Activated CD4-positive, alpha-beta T cell treated with anti-CD3 and anti-CD28 coated beads for 36 hours (primary cell): ENCODE measurements around the gene OR11A1. TPM values are rescaled to one million over a fixed set of nuclear protein-coding genes. Genes with fewer than 3 reads are reported as not detected.
"Not testable (repeated sequence)": the region's sequence is repeated elsewhere in the genome, so short reads cannot be mapped to it uniquely, and the experiment has no call there.

ENCODE experiments used
- ATAC-seq: fragments of 200-7000 bp; cut with Tn5 transposase; one replicate; pipeline ENCODE4 v1.10.0; 2021; ENCODE audit warnings: mild to moderate bottlenecking, moderate library complexity
- CTCF ChIA-PET: fragments of 350-600 bp; sonication (Branson Sonifier 250); formaldehyde crosslinking; loops from one replicate; lab custom pipeline; 2021; ENCODE audit warnings: antibody characterized with exemption; lab: Charles Lee
- POLR2A ChIA-PET: fragments of 350-600 bp; sonication (Branson Sonifier 250); formaldehyde crosslinking; loops from one replicate; lab custom pipeline; 2021; ENCODE audit warnings: antibody characterized with exemption, inconsistent platforms; lab: Charles Lee
- DNase-seq: peaks from one replicate; pipeline ENCODE4 v3.0.0-alpha.2; 2020
- H3K27ac Mint-ChIP-seq: one replicate; pipeline ENCODE4 v1.8.0; 2021; ENCODE audit warnings: mixed read lengths
- H3K27me3 Mint-ChIP-seq: one replicate; pipeline ENCODE4 v1.8.0; 2021; ENCODE audit warnings: mixed read lengths
- H3K36me3 Mint-ChIP-seq: one replicate; pipeline ENCODE4 v1.8.0; 2021; ENCODE audit warnings: low read depth, mixed read lengths
- H3K4me1 Mint-ChIP-seq: one replicate; pipeline ENCODE4 v1.8.0; 2021; ENCODE audit warnings: mixed read lengths
- H3K4me3 Mint-ChIP-seq: one replicate; pipeline ENCODE4 v1.8.0; 2021; ENCODE audit warnings: mild to moderate bottlenecking, moderate library complexity, mixed read lengths
- H3K9me3 Mint-ChIP-seq: one replicate; pipeline ENCODE4 v1.8.0; 2021; ENCODE audit warnings: low read depth, mixed read lengths
- intact Hi-C, 2 experiments: fragments of 100-400 bp; cut with DNase I in 1 of 2; cut with micrococcal nuclease in 1 of 2; formaldehyde crosslinking; loops; one replicate each; pipeline versions ENCODE4 v1.14.2 to v1.15.1; 2022 to 2024; cut with DNase I, micrococcal nuclease
- total RNA-seq, 2 experiments: library from RNA; stranded (reverse); gene quantifications; one replicate each; pipeline ENCODE4 v1.2.3, GENCODE V29; 2021

OR11A1 gene
- total RNA-seq, 2 experiments from 2014 or later = not detected

DNA sequence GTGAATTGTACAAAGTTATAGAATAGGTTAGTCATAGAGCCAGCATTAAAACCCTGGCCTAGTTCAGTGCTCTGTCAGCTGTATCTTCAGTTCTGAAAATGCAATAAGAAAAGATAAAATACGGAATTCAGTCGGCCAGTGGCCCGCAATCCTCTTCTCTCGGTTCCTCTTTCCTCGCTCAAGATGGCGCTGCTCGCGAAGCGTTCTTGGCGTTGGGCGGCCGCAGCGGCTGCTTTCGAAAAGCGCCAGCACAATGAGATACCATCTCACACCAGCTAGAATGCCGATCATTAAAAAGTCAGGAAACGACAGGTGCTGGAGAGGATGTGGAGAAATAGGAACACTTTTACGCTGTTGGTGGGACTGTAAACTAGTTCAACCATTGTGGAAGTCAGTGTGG is 20.1 kb downstream of the OR11A1 start:
- H3K4me1 Mint-ChIP-seq, CTCF ChIA-PET, intact Hi-C loops, POLR2A ChIA-PET, H3K27ac Mint-ChIP-seq, ATAC-seq, H3K36me3 Mint-ChIP-seq, H3K4me3 Mint-ChIP-seq, H3K9me3 Mint-ChIP-seq: not testable (repeated sequence)
- peaks cover 20% of the 10 kb centered on the region for H3K27me3 Mint-ChIP-seq
- DNase-seq = peak; percentile 19

DNA sequence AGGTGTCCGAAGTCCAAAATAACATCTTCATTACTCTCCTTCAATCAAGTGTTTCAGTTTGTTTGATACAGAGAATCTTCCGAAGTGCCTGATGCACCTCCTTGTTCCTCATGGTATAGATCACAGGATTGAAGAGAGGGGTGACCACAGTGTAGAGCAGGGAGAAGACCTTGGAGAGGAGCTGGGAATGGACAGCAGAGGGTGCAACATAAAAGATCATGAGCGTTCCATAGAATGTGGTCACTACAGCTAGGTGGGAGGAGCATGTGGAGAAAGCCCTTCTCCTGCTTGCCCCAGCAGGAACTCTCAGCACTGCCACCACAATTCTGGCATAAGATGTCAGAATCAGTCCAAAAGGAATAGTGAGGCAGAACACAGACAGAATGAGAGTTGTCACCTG is 30.2 kb downstream of the OR11A1 start:
- POLR2A ChIA-PET = no interaction called here
- H3K27me3 Mint-ChIP-seq = peaks cover 38% of the 10 kb centered on the region
- H3K9me3 Mint-ChIP-seq = no peaks in the 10 kb centered on the region
- CTCF ChIA-PET = no interaction called here
- peaks cover 8% of the 10 kb centered on the region for H3K4me1 Mint-ChIP-seq
- no peaks in the 10 kb centered on the region for H3K36me3 Mint-ChIP-seq
- H3K27ac Mint-ChIP-seq = no peak overlapping the region
- ATAC-seq (no peak), DNase-seq (no peak)
- intact Hi-C loops = no loop called here
- no peak overlapping the region for H3K4me3 Mint-ChIP-seq

DNA sequence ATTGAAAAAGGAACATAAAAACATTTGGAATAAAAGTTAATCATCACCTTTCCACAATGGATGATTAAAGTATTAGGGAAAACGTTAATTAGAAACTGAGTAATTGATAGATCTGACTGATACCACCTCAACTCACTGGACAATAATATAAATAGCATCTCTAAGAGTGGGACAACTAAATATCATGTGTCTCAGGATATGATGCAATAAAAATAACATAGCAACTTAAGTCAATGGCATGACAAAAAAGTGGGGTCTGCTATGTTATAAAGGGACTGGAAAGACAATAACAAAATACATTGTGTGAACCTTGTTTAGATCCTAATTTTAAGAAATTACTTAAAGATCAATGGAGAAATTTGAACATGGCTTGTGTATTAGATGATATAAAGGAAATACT is 31.8 kb downstream of the OR11A1 start:
- intact Hi-C loops = no loop called here
- Mint-ChIP-seq H3K9me3 (no peaks in the 10 kb centered on the region), H3K4me1 (peaks cover 8% of the 10 kb centered on the region), H3K36me3 (no peaks in the 10 kb centered on the region), H3K27ac (no peak overlapping the region), H3K4me3 (no peak overlapping the region), H3K27me3 (peaks cover 43% of the 10 kb centered on the region)
- POLR2A ChIA-PET = no interaction called here
- ATAC-seq (no peak), DNase-seq (no peak)
- CTCF ChIA-PET = interaction anchor here (0.6 kb wide), 1 partner anchor 9 kb away, joined by 3 read pairs; no protein-coding TSS in a partner anchor

DNA sequence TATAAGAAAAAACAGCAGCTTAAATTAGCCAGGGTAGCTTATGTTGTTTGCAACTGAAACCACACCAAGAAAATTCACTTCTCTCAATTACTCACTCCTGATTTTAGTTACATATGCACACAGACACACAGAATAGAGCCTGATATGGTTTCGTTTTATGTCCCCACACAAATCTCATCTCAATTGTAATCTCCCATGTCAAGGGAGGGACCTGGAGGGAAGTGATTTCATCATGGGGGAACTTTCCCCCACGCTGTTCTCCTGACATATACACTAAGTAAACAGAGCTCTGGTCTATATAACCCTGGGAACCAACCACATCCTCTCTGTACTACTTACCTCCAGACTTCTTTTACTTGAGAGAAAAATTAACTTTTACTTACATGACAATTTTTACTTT is 32.3 kb downstream of the OR11A1 start:
- ChIA-PET CTCF (interaction anchor here (0.6 kb wide), 1 partner anchor 8 kb away, joined by 3 read pairs; no protein-coding TSS in a partner anchor), POLR2A (no interaction called here)
- ATAC-seq (peak; percentile 94), DNase-seq (peak; percentile 25)
- Mint-ChIP-seq H3K4me3 (no peak overlapping the region), H3K36me3 (no peaks in the 10 kb centered on the region), H3K4me1 (peaks cover 8% of the 10 kb centered on the region), H3K9me3 (no peaks in the 10 kb centered on the region), H3K27ac (no peak overlapping the region), H3K27me3 (peaks cover 46% of the 10 kb centered on the region)
- intact Hi-C loops = no loop called here

DNA sequence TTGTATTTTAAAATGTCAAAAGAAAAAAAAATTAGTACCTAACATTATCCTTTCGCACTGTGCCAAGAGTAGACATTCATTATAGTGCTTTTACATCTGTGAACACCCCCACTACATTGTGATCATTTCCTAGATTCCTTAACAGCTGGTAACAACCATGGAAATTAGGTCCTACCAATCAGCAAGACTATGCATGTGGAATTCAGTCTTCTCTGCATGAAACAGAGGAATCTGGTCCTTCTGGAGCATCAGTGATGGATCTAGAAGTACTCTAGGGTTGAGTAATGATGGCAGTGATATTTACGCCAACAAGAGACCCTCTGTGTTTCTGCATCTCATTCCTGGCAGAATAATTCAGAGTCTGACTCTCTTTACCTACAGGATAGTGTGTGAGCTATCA is 32.7 kb downstream of the OR11A1 start:
- no peaks in the 10 kb centered on the region for H3K36me3 Mint-ChIP-seq
- POLR2A ChIA-PET = no interaction called here

DNA sequence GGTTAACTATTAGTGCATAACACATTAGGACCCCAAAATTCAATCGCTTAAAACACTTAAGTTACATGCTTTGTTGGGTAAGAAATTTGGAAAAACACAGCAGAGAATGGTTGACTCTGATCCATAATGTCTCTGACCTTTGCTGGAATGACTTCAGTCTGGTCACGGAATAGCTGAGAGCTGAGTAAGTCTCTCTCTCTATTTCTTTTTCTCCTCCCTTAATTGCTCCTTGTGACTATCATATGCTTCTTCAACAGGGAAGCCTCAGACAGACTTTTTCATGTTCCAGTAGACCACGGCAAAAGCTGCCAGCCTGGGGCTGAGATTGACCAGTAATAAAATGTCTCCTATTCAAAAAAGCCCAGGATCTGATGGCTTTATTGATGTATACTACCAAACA is 37.4 kb downstream of the OR11A1 start:
- ChIA-PET CTCF (no interaction called here), POLR2A (no interaction called here)
- Mint-ChIP-seq H3K9me3 (no peaks in the 10 kb centered on the region), H3K4me1 (peaks cover 4% of the 10 kb centered on the region), H3K27me3 (peaks cover 36% of the 10 kb centered on the region), H3K27ac (no peak overlapping the region), H3K4me3 (no peak overlapping the region), H3K36me3 (no peaks in the 10 kb centered on the region)
- intact Hi-C loops = no loop called here
- DNase-seq (no peak), ATAC-seq (no peak)

More for the DNA sequence above, 32.7 kb downstream of the OR11A1 start:
- ATAC-seq = no peak
- no peak overlapping the region for H3K27ac Mint-ChIP-seq
- no peak for DNase-seq
- H3K9me3 Mint-ChIP-seq = no peaks in the 10 kb centered on the region
- no peak overlapping the region for H3K4me3 Mint-ChIP-seq
- CTCF ChIA-PET = no interaction called here
- peaks cover 8% of the 10 kb centered on the region for H3K4me1 Mint-ChIP-seq
- peaks cover 43% of the 10 kb centered on the region for H3K27me3 Mint-ChIP-seq
- intact Hi-C loops = no loop called here

DNA sequence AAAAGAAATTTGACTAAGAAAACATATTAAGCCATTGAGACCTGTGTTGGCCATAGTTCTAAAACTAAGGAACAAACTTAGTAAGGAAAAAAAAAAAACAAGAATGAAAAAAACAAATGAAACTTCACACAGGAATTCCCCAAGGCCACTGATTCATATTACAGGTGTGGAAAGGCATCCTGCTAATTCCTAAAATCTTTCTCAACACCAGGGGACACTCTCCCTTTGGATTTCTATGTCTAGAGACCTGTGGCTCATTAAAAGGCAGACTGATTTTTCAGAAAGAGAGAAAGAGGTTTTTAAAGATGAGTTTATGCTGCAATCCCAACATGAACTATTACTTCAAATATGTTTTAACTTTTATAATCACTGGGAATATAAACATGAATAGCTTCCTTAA is 42.3 kb downstream of the OR11A1 start, which contains the start of gene OR12D1:
TSS of gene OR12D1 (plus strand) at position 341 of the 400 bp plus-strand sequence.
- DNase-seq = no peak
- no peak within 1 kb of the TSS for H3K27ac Mint-ChIP-seq
- intact Hi-C loops = no loop called here
- ChIA-PET POLR2A (no interaction called here), CTCF (no interaction called here)
- no peak within 1 kb of the TSS for H3K4me3 Mint-ChIP-seq
- H3K4me1 Mint-ChIP-seq = no peaks in the 10 kb centered on the region
- H3K27me3 Mint-ChIP-seq = peaks cover 37% of the 10 kb centered on the region
- peaks cover 2% of the 10 kb centered on the region for H3K9me3 Mint-ChIP-seq
- no peak for ATAC-seq
- no peaks in the 10 kb centered on the region for H3K36me3 Mint-ChIP-seq

DNA sequence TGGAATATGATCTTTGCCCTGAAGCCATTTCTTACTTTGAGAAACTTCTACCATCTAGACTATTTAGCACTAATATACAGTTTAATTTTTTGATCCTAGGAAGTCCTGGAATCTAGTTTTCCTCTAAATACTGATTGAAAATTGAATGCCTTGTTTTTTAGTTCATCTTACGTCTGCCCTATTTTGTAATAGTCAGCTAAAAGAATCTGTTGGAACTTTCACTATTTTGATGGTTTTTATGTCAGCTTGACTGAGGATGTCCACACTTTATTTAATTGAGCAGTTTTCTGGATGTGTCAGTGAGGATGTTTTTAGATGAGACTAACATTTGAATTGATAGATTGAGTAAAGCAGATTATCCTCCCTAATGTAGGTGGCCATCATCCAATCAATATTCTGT is 53.1 kb downstream of the OR11A1 start:
- no peak overlapping the region for H3K4me3 Mint-ChIP-seq
- no peaks in the 10 kb centered on the region for H3K9me3 Mint-ChIP-seq
- no peaks in the 10 kb centered on the region for H3K4me1 Mint-ChIP-seq
- ATAC-seq (no peak), DNase-seq (no peak)
- POLR2A ChIA-PET = no interaction called here
- peaks cover 23% of the 10 kb centered on the region for H3K27me3 Mint-ChIP-seq
- intact Hi-C loops = no loop called here
- CTCF ChIA-PET = no interaction called here
- no peak overlapping the region for H3K27ac Mint-ChIP-seq
- H3K36me3 Mint-ChIP-seq = no peaks in the 10 kb centered on the region

DNA sequence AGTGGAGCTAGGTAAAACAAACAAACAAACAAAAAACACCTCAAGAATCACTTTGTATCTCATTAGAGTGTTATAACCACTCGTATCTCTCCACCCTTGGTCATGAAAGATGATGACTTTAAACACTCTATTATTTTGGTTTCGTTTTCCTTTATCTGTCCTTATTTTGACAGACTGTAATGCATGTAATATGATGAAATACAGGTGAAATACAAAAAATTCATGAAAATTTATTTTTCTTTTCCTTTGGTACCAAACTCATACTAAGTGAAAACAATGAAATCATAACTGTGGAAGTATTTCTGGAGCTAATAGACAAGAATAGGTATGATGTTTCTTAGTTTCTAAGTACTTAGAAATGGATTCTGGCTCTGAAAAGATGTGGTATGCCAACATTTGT is 57.3 kb downstream of the OR11A1 start:
- POLR2A ChIA-PET = no interaction called here
- intact Hi-C loops = no loop called here
- no peak for ATAC-seq
- CTCF ChIA-PET = interaction anchor here (0.5 to 0.7 kb wide), 2 partner anchors 479 to 611 kb away, joined by 3 to 4 read pairs; no protein-coding TSS in a partner anchor
- DNase-seq = no peak
- Mint-ChIP-seq H3K4me1 (no peaks in the 10 kb centered on the region), H3K27ac (no peak overlapping the region), H3K4me3 (no peak overlapping the region), H3K27me3 (peaks cover 39% of the 10 kb centered on the region), H3K36me3 (no peaks in the 10 kb centered on the region), H3K9me3 (no peaks in the 10 kb centered on the region)

DNA sequence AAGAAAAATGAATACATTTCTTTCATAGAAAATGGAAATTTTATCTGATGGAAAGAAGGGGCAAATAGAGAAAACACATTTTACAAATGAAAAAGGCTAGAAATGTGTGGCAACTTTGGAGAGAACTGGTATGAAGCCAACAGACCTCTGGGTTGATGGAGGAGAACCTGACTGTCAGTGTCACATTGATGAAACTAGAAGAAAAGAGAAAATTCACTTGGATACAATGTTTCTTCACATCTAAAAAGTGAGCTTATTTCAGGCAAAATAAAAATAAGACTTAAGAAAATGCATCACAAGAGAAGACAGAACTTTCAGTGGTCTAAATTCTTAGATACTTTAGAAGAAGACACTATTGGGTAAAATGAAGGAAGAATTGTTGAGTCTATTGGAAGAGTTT is 61.5 kb downstream of the OR11A1 start, which contains the start of gene OR12D2:
TSS of gene OR12D2 (plus strand) at position 301 of the 400 bp plus-strand sequence. CDS start 1,069 bp downstream, outside the sequence.
- no peak for ATAC-seq
- Mint-ChIP-seq H3K27ac (no peak within 1 kb of the TSS), H3K4me1 (no peaks in the 10 kb centered on the region), H3K36me3 (no peaks in the 10 kb centered on the region), H3K27me3 (peaks cover 40% of the 10 kb centered on the region), H3K9me3 (no peaks in the 10 kb centered on the region), H3K4me3 (no peak within 1 kb of the TSS)
- intact Hi-C loops = no loop called here
- no peak for DNase-seq
- ChIA-PET CTCF (no interaction called here), POLR2A (no interaction called here)

DNA sequence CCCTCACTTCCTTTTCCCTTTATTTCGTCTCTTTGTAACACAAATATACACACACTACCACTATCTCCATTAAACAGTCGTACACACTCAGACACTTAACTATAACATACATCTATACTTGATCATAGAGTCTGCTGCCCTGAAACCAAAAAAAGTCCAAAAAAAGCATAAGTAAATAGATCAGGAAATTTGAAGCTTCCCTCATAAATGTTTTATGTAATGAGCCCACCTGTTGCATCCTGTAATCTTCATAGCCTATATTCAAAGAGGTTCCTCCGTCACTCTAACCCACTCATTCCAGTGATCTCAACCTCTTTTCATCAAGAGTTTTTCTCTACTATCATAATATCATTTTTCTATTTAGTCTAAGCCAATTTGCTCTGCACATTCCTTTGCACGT is 68.3 kb downstream of the OR11A1 start:
- ATAC-seq = no peak
- Mint-ChIP-seq H3K27ac (no peak overlapping the region), H3K27me3 (peaks cover 32% of the 10 kb centered on the region), H3K9me3 (no peaks in the 10 kb centered on the region), H3K4me3 (no peak overlapping the region), H3K36me3 (no peaks in the 10 kb centered on the region), H3K4me1 (no peaks in the 10 kb centered on the region)
- intact Hi-C loops = no loop called here
- DNase-seq = no peak
- ChIA-PET CTCF (no interaction called here), POLR2A (no interaction called here)

DNA sequence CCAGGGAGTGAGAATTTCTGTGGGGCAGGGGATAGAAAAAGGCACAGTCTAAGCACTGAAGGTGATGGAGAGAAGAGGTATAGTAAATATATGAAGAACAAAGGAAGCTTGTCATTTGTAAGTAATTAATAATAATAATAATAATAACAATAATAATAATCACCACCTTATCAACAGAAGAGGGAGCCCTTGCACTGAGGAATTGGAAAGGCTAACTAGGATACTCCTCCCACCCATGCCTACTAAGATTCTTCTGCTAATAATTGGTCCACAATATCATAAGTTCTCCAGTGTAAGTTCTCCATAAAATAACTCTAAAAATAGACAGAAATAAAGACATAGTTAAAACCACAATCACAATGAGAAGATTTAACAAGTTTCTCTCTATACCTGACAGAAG is 80.9 kb downstream of the OR11A1 start:
- no peaks in the 10 kb centered on the region for H3K36me3 Mint-ChIP-seq
- POLR2A ChIA-PET = no interaction called here
- ATAC-seq = no peak
- no peak overlapping the region for H3K4me3 Mint-ChIP-seq
- CTCF ChIA-PET = interaction anchor here (1.1 kb wide), 1 partner anchor 320 kb away, joined by 3 read pairs; no protein-coding TSS in a partner anchor
- no peaks in the 10 kb centered on the region for H3K4me1 Mint-ChIP-seq
- H3K27me3 Mint-ChIP-seq = peaks cover 25% of the 10 kb centered on the region
- H3K9me3 Mint-ChIP-seq = no peaks in the 10 kb centered on the region
- intact Hi-C loops = no loop called here
- H3K27ac Mint-ChIP-seq = no peak overlapping the region
- no peak for DNase-seq
